K562 (cell line): Measurements from ENCODE around the gene NDUFA7. TPM values are rescaled to one million over a fixed set of nuclear protein-coding genes. Genes with fewer than 3 reads are reported as not detected.

Source experiments
- ARHGAP35 ChIP-seq: fragments of 450-650 bp; IDR thresholded peaks from 2 replicates; pipeline ENCODE4 v1.6.1; 2018; ENCODE audit not compliant: partially characterized antibody
- BCLAF1 ChIP-seq, 2 experiments: fragments of 450-650 bp in 1 of 2; IDR thresholded peaks; 2 replicates each; pipeline ENCODE4 v1.6.1; 2011 to 2017; ENCODE audit warnings: low read depth in 2 of 2, antibody characterized with exemption in 1 of 2, borderline replicate concordance in 1 of 2, low read length in 1 of 2, mild to moderate bottlenecking in 1 of 2, mixed read lengths in 1 of 2; ENCODE audit not compliant: control insufficient read depth in 1 of 2
- CBFB ChIP-seq: sonication (generic); formaldehyde crosslinking; IDR thresholded peaks from 2 replicates; pipeline ENCODE4 v1.4.0; 2020; ENCODE audit warnings: mild to moderate bottlenecking, missing genetic modification reagents
- CC2D1A ChIP-seq: fragments of 450-650 bp; IDR thresholded peaks from 2 replicates; pipeline ENCODE4 v1.6.1; 2017; ENCODE audit warnings: mild to moderate bottlenecking
- CEBPB ChIP-seq: fragments of 450-650 bp; IDR thresholded peaks from 2 replicates; pipeline ENCODE4 v1.6.1; 2016; ENCODE audit warnings: missing genetic modification characterization, missing compliant biosample characterization
- DACH1 ChIP-seq: fragments of 450-650 bp; IDR thresholded peaks from 2 replicates; pipeline ENCODE4 v1.6.1; 2018; ENCODE audit not compliant: partially characterized antibody
- EGR1 ChIP-seq: fragments of 450-650 bp; conservative IDR thresholded peaks from 2 replicates; pipeline ENCODE4 v1.6.1; 2017; ENCODE audit warnings: mild to moderate bottlenecking
- EHMT2 ChIP-seq: fragments of 450-650 bp; IDR thresholded peaks from 2 replicates; pipeline ENCODE4 v1.6.1; 2018; ENCODE audit warnings: antibody characterized with exemption
- MCM7 ChIP-seq, 2 experiments: fragments of 450-650 bp; IDR thresholded peaks; 2 replicates each; pipeline ENCODE4 v1.6.1; 2016 to 2018
- MLLT1 ChIP-seq, 2 experiments: fragments of 450-650 bp; IDR thresholded peaks; 2 replicates each; pipeline ENCODE4 v1.6.1; 2016
- PRPF4 ChIP-seq: fragments of 200-400 bp; formaldehyde crosslinking; IDR thresholded peaks from one replicate; pipeline ENCODE4 v1.6.1; 2017; ENCODE audit warnings: low read length, low read depth, mild to moderate bottlenecking; ENCODE audit not compliant: insufficient read depth, poor library complexity, severe bottlenecking
- RBFOX2 ChIP-seq: fragments of 200-400 bp; formaldehyde crosslinking; IDR thresholded peaks from 2 replicates; pipeline ENCODE4 v1.6.1; 2017; ENCODE audit warnings: low read depth, mild to moderate bottlenecking, low read length, moderate library complexity
- RHOXF2B ChIP-seq: fragments of 250-450 bp; sonication (Bioruptor Pico); conservative IDR thresholded peaks from 2 replicates; pipeline ENCODE4 v1.5.1; 2021
- ZBED1 ChIP-seq: IDR thresholded peaks from 2 replicates; pipeline ENCODE4 v1.6.1; 2014
- ZNF175 ChIP-seq: fragments of 200-800 bp; sonication (Bioruptor generic); IDR thresholded peaks from 2 replicates; pipeline ENCODE4 v1.6.1; 2016; ENCODE audit warnings: low read depth, mild to moderate bottlenecking, missing genetic modification characterization, missing compliant biosample characterization
- ZSCAN32 ChIP-seq: fragments of 450-650 bp; formaldehyde crosslinking; IDR thresholded peaks from 2 replicates; pipeline ENCODE4 v1.4.0; 2020; ENCODE audit warnings: mild to moderate bottlenecking, moderate library complexity
- polyA plus RNA-seq, 8 experiments: library from polyadenylated mRNA; depleted of rRNA in 4 of 8; stranded (reverse) in 5 of 8; unstranded in 3 of 8; fragments of >200 nt; fragmentation: Nextera tagmentation in 2 of 8; fragmentation: Illumina TruSeq in 1 of 8; extraction: Ambion mirVana in 2 of 8; extraction: Trizol in 1 of 8; gene quantifications; 2 replicates each; pipeline versions ENCODE4 v1.2.1 to v1.2.3, GENCODE V29; 2011 to 2014; ENCODE audit warnings: inconsistent platforms in 1 of 8, missing spikeins in 1 of 8
- total RNA-seq, 7 experiments: library from RNA; depleted of rRNA in 6 of 7; stranded (reverse); fragments of >200 nt in 6 of 7; fragmentation: Illumina TruSeq in 2 of 7; extraction: Trizol in 2 of 7; gene quantifications; 2 replicates each; pipeline versions ENCODE4 v1.2.1 to v1.2.3, GENCODE V29; 2011 to 2021; ENCODE audit warnings: low replicate concordance in 1 of 7

The NDUFA7 gene
- total and polyA plus RNA-seq, 9 of the 15 experiments (the other 6 are each of a cell fraction or from before 2014, with no cell fraction given), result 70.8 to 348 (median 142) TPM

GRCh38 chr19:8352134-8352827, 31.1 kb upstream of the NDUFA7 start (continued):
- peak in 1 of 2 experiments; percentile 51; a peak in 1 of 4 replicates for TF ChIP-seq BCLAF1 (IDR thresholded peaks at IDR 0.05; ENCODE audit: borderline replicate concordance in 1 of 2, control insufficient read depth in 1 of 2, low read depth in 2 of 2, low read length in 1 of 2)
- no peak for TF ChIP-seq MCM7 (IDR thresholded peaks at IDR 0.05)
- TF ChIP-seq MLLT1 (IDR thresholded peaks at IDR 0.05), result peak; percentile 15 to 51; a peak in 1 of 4 replicates
- TF ChIP-seq ARHGAP35, result peak; percentile 70
- no peak for TF ChIP-seq DACH1
- no peak for TF ChIP-seq ZSCAN32 (CRISPR knock-in tag)
- TF ChIP-seq RHOXF2B, result no peak
- no peak for TF ChIP-seq ZNF175 (CRISPR knock-in tag)
- no peak for TF ChIP-seq ZBED1
- TF ChIP-seq CBFB, result no peak
- TF ChIP-seq CC2D1A, result 0 out of 2 replicates have a peak, but pooled peaks have one; percentile 25
- TF ChIP-seq RBFOX2, result no peak
- TF ChIP-seq EHMT2, result peak; percentile 29; the same call in 1 of the 2 replicates
- peak; percentile 62; the same call in 1 of the 2 replicates for TF ChIP-seq EGR1
- TF ChIP-seq CEBPB (tag), result no peak
- no peak for TF ChIP-seq PRPF4
